NCI-H345 (cell line): ENCODE measurements around the gene CATSPER1.

Source experiments
- DNase-seq: peaks from one replicate; lab custom pipeline; 2025; lab: John Stamatoyannopoulos, UW

Gene CATSPER1

DNA sequence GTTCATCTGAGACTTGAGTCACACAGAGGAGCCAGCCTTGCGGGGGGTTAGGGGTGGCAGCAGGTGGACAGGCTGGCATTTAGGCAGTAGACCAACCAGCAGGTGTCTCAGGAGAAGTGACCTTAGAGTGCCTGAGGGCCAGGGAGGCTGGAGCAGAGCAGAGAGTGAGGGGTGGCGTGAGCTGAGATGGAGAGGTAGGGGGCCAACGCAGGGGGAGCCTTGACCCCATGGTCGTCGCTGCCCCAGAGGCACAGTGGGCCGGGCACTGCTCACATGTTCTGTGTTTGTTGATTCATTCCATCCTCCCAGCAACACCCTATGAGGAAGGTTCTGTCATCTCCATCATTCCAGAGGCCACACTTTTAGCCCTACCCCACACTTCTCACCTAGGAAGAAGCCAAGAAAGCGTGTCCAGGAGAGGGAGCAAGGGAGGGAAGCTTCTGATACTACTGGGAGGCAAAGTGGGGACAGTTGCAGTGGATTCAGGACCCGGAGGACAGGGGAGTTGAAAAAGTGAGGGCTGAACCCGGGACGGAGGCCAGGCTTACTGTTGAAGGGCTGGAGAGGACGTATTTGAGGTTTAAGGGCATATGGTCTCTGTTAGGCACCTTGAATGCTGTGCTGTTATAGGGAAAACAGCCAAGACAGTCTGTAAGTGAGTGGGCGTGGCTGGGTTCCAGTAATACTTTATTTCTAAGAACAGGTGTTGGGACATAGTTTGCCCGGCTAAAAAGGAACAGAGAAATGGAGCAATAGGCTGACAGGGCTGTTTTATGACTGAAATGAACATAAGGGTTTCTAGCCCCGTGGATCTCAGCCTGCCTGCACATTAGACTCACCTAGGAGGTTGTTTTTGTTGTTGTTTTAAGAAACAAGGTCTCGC, 57.4 kb downstream of the CATSPER1 start:
- DNase-seq = no peak

DNA sequence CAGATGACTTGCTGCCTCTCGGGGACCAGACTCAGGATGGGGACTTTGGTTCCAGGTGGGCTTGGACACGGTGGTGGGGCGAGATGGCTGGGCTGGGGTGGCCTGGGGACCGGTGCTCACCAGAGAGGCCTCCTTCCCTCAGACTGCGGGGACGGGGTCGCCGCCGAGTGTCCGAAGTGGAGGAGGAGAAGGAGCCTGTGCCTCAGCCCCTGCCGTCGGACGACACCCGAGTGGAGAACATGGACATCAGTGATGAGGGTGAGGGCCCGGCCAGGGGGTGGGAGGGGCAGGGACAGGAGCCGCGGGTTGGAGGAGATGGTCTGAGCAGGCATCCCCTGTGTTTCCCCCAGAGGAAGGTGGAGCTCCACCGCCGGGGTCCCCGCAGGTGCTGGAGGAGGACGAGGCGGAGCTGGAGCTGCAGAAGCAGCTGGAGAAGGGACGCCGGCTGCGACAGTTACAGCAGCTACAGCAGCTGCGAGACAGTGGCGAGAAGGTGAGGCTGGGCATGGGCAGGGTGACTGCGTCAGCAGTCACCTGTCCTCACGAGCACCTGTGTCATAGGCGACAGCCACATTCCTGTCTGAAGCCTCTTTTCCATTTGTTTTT, 58.8 kb downstream of the CATSPER1 start:
- DNase-seq = no peak
